IMR-90 (cell line): ENCODE measurements around the gene MTTP. TPM values are rescaled to one million over a fixed set of nuclear protein-coding genes. Genes with fewer than 3 reads are reported as not detected.

Experiments
- ATAC-seq: fragments of 200-7000 bp; cut with Tn5 transposase; 2 replicates; pipeline ENCODE4 v1.9.1; 2020; ENCODE audit warnings: low read depth, mild to moderate bottlenecking, moderate library complexity
- BruUV-seq: library from RNA; stranded (reverse); fragments of 400-500 nt; replicated peaks from 2 replicates; lab custom pipeline; 2021; lab: Mats Ljungman, UMichigan
- CTCF ChIA-PET: fragments of 300-600 bp; formaldehyde crosslinking; extraction: SDS; loops from one replicate; lab custom pipeline; 2021; ENCODE audit warnings: antibody characterized with exemption; lab: Yijun Ruan, JAX
- POLR2A ChIA-PET: fragments of 300-600 bp; sonication (Branson Sonifier 250); formaldehyde crosslinking; loops from one replicate; lab custom pipeline; 2022; ENCODE audit warnings: antibody characterized with exemption; ENCODE audit not compliant: unreplicated experiment; lab: Charles Lee
- DNase-seq: peaks from one replicate; pipeline ENCODE4 v3.0.0; 2013
- H2AFZ ChIP-seq: replicated peaks from 2 replicates; pipeline ENCODE3; 2013; ENCODE audit warnings: low read length, mild to moderate bottlenecking; ENCODE audit not compliant: poor library complexity
- H2AK5ac ChIP-seq: 2 replicates; pipeline ENCODE4 v1.6.1; 2013; ENCODE audit warnings: low read depth, low read length, inconsistent platforms
- H2AK9ac ChIP-seq: replicated peaks from 2 replicates; pipeline ENCODE3; 2013; ENCODE audit warnings: mild to moderate bottlenecking, low read depth, low read length, moderate library complexity; ENCODE audit not compliant: poor library complexity
- H2BK120ac ChIP-seq: 2 replicates; pipeline ENCODE4 v1.6.1; 2013; ENCODE audit warnings: low read depth, low read length, inconsistent platforms
- H2BK15ac ChIP-seq: 3 replicates; pipeline ENCODE4 v1.6.1; 2013; ENCODE audit warnings: low read depth, low read length, inconsistent platforms
- H2BK20ac ChIP-seq: 2 replicates; pipeline ENCODE4 v1.6.1; 2013; ENCODE audit warnings: low read depth, mild to moderate bottlenecking, inconsistent platforms, low read length, moderate library complexity
- H2BK5ac ChIP-seq: 2 replicates; pipeline ENCODE4 v1.6.1; 2013; ENCODE audit warnings: mild to moderate bottlenecking, low read depth, low read length, inconsistent platforms; ENCODE audit not compliant: poor library complexity, severe bottlenecking
- H3K14ac ChIP-seq: replicated peaks from 2 replicates; pipeline ENCODE4 v1.6.1; 2013; ENCODE audit warnings: low read depth, low read length, inconsistent platforms
- H3K18ac ChIP-seq: 2 replicates; pipeline ENCODE4 v1.6.1; 2013; ENCODE audit warnings: low read depth, low read length, control low read depth
- H3K23ac ChIP-seq: 2 replicates; pipeline ENCODE4 v1.6.1; 2013; ENCODE audit warnings: low read depth, low read length, inconsistent platforms
- H3K27ac ChIP-seq: 2 replicates; pipeline ENCODE4 v1.5.1; 2013; ENCODE audit warnings: mild to moderate bottlenecking, control low read depth, low read length; ENCODE audit not compliant: insufficient read depth
- H3K27me3 ChIP-seq: 2 replicates; pipeline ENCODE4 v1.6.1; 2013; ENCODE audit warnings: low read length; ENCODE audit not compliant: control insufficient read depth, insufficient read depth
- H3K36me3 ChIP-seq: 2 replicates; pipeline ENCODE4 v1.6.1; 2013; ENCODE audit warnings: low read length, mixed read lengths; ENCODE audit not compliant: control insufficient read depth, insufficient read depth
- H3K4ac ChIP-seq: 2 replicates; pipeline ENCODE4 v1.6.1; 2013; ENCODE audit warnings: low read depth, low read length, inconsistent platforms
- H3K4me1 ChIP-seq: 2 replicates; pipeline ENCODE4 v1.6.1; 2013; ENCODE audit warnings: low read length, mixed read lengths; ENCODE audit not compliant: control insufficient read depth, insufficient read depth
- H3K4me2 ChIP-seq: 2 replicates; pipeline ENCODE4 v1.6.1; 2013; ENCODE audit warnings: low read depth, mild to moderate bottlenecking, control low read depth, low read length, moderate library complexity
- H3K4me3 ChIP-seq: 2 replicates; pipeline ENCODE4 v1.5.1; 2013; ENCODE audit warnings: low read depth, mild to moderate bottlenecking, control low read depth, low read length, moderate library complexity; ENCODE audit not compliant: insufficient read depth
- H3K56ac ChIP-seq: 2 replicates; pipeline ENCODE4 v1.6.1; 2013; ENCODE audit warnings: low read length, inconsistent platforms; ENCODE audit not compliant: insufficient read depth; ENCODE audit errors: extremely low read depth
- H3K79me1 ChIP-seq, 2 experiments: 2 replicates each; pipeline ENCODE4 v1.6.1; 2013; ENCODE audit warnings: low read length in 2 of 2, inconsistent platforms in 1 of 2, low read depth in 1 of 2
- H3K9ac ChIP-seq: 2 replicates; pipeline ENCODE4 v1.6.1; 2013; ENCODE audit warnings: low read depth, low read length, control low read depth
- H3K9me1 ChIP-seq: 2 replicates; pipeline ENCODE4 v1.6.1; 2013; ENCODE audit warnings: low read length, inconsistent platforms; ENCODE audit not compliant: insufficient read depth
- H3K9me3 ChIP-seq: 2 replicates; pipeline ENCODE4 v1.6.1; 2013; ENCODE audit warnings: low read length; ENCODE audit not compliant: control insufficient read depth, insufficient read depth
- H4K20me1 ChIP-seq: 2 replicates; pipeline ENCODE4 v1.6.1; 2013; ENCODE audit warnings: low read length, inconsistent platforms; ENCODE audit not compliant: insufficient read depth
- H4K5ac ChIP-seq: 2 replicates; pipeline ENCODE4 v1.6.1; 2013; ENCODE audit warnings: mild to moderate bottlenecking, low read depth, low read length, control low read depth
- H4K8ac ChIP-seq, 2 experiments: 2 replicates each; pipeline ENCODE4 v1.6.1; 2013; ENCODE audit warnings: low read depth in 2 of 2, low read length in 2 of 2, control low read depth in 1 of 2, inconsistent platforms in 1 of 2
- H4K91ac ChIP-seq: 2 replicates; pipeline ENCODE4 v1.6.1; 2013; ENCODE audit warnings: low read depth, low read length, inconsistent platforms; ENCODE audit not compliant: insufficient read depth
- BHLHE40 ChIP-seq: fragments of 150-350 bp; IDR thresholded peaks from 2 replicates; pipeline ENCODE4 v1.6.1; 2016; ENCODE audit warnings: mild to moderate bottlenecking, low read depth, low read length
- CEBPB ChIP-seq: IDR thresholded peaks from 2 replicates; pipeline ENCODE4 v1.6.1; 2012; ENCODE audit warnings: low read depth, low read length, improper control_type of control experiment
- CHD1 ChIP-seq: IDR thresholded peaks from 2 replicates; pipeline ENCODE4 v1.6.1; 2012; ENCODE audit warnings: low read depth, low read length, improper control_type of control experiment
- MAZ ChIP-seq: IDR thresholded peaks from 2 replicates; pipeline ENCODE4 v1.6.1; 2012; ENCODE audit warnings: low read depth, mild to moderate bottlenecking, low read length, improper control_type of control experiment, moderate library complexity, borderline replicate concordance
- MXI1 ChIP-seq: IDR thresholded peaks from 2 replicates; pipeline ENCODE4 v1.6.1; 2012; ENCODE audit warnings: low read depth, mild to moderate bottlenecking, low read length, moderate library complexity, borderline replicate concordance
- RAD21 ChIP-seq: IDR thresholded peaks from 2 replicates; pipeline ENCODE4 v1.6.1; 2012; ENCODE audit warnings: low read length, improper control_type of control experiment
- WGBS, 2 experiments: methylation state at CpG; one replicate each; pipeline versions ENCODE4 v1.1.5 to v1.1.7; 2013; ENCODE audit warnings: missing lambda C conversion rate in 2 of 2; ENCODE audit not compliant: insufficient read length in 1 of 2; ENCODE audit errors: extremely low coverage in 2 of 2; 5-methylcytosine and 5-hydroxymethylcytosine counted together
- dilution Hi-C: fragments of 300-500 bp; cut with HindIII; formaldehyde crosslinking; loops from one replicate; pipeline ENCODE4 v1.14.3; 2018; ENCODE audit warnings: low sequenced_read_pairs; ENCODE audit not compliant: unreplicated experiment
- in situ Hi-C: fragments of 300-500 bp; cut with MboI; formaldehyde crosslinking; loops from 3 replicates; pipeline ENCODE4 v1.14.3; 2019; ENCODE audit warnings: low sequenced_read_pairs, inconsistent platforms, mixed read lengths
- intact Hi-C: fragments of 100-400 bp; cut with micrococcal nuclease; formaldehyde crosslinking; loops from 2 replicates; pipeline ENCODE4 v1.10.0; 2022
- polyA plus RNA-seq, 3 experiments: library from polyadenylated mRNA; depleted of rRNA; stranded (reverse); fragments of >200 nt; gene quantifications; 2 replicates each; pipeline ENCODE4 v1.2.3, GENCODE V29; 2012; ENCODE audit warnings: low replicate concordance in 1 of 3
- total RNA-seq: library from RNA; depleted of rRNA; stranded (reverse); fragments of >200 nt; gene quantifications from 2 replicates; pipeline ENCODE4 v1.2.3, GENCODE V29; 2012

Gene MTTP
- total and polyA plus RNA-seq, 2 of the 4 experiments (the other 2 are of a cell fraction): under 0.01 to 0.03 TPM

DNA sequence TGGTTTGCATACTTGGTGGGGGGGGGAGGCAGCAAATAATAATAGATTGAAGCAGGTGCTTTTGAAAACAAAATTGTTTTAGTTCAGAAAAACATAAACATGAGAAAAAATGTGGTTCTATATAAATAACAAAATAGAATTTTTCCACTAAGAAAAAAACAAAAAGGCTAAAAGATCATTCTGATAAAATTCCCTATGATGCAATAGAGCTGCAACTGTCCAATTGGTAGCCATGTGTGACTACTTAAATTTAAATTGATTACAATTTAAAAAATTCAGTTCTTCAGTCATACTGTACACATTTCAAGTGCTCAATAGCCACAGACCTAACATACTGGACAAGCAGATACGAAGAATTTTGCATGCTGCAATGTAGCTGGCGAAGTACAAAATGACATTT is 21.8 kb upstream of the MTTP start:
- Histone ChIP-seq H2BK5ac (no peak overlapping the region), H3K56ac (no peak overlapping the region), H2BK15ac (no peak overlapping the region), H3K4me1 (no peaks in the 10 kb centered on the region), H4K20me1 (no peaks in the 10 kb centered on the region), H3K9ac (no peak overlapping the region), H4K8ac (no peak overlapping the region), H2AFZ (no peak overlapping the region), H3K18ac (no peak overlapping the region), H3K79me1 (no peaks in the 10 kb centered on the region), H3K9me3 (no peaks in the 10 kb centered on the region), H2AK5ac (no peak overlapping the region), H3K4ac (no peak overlapping the region), H3K14ac (no peak overlapping the region), H3K27ac (no peak overlapping the region), H2BK20ac (no peak overlapping the region), H3K4me2 (no peak overlapping the region), H3K36me3 (no peaks in the 10 kb centered on the region), H3K4me3 (no peak overlapping the region), H4K91ac (no peak overlapping the region), H3K9me1 (no peaks in the 10 kb centered on the region), H2AK9ac (no peak overlapping the region), H4K5ac (no peak overlapping the region), H3K27me3 (no peaks in the 10 kb centered on the region), H3K23ac (no peak overlapping the region), H2BK120ac (no peak overlapping the region)
- DNase-seq (no peak), ATAC-seq (no peak)
- in situ Hi-C loops (loop anchor here (25.0 kb wide), 1 partner anchor 509 kb away; no protein-coding TSS in a partner anchor), dilution Hi-C loops (no loop called here), intact Hi-C loops (no loop called here)
- WGBS, 2 experiments: no CpG with 5 or more reads among the region's 2 CpGs
- TF ChIP-seq BHLHE40 (no peak), MXI1 (no peak), CEBPB (peak; percentile 49), RAD21 (no peak), CHD1 (no peak), MAZ (no peak)
- POLR2A ChIA-PET: no interaction called here
- no TSS peak for BruUV-seq
- CTCF ChIA-PET: no interaction called here
